Activated T-helper 9 cell treated with anti-CD3 and anti-CD28 coated beads, Interleukin-2, amount 50 U/mL, for 16 hours (primary cell): Measurements from ENCODE around the gene PTMA.
"Not testable (repeated sequence)": the region's sequence is repeated elsewhere in the genome, so short reads cannot be mapped to it uniquely, and the experiment has no call there.

Source experiments
- DNase-seq: peaks from one replicate; pipeline ENCODE4 v3.0.0-alpha.2; 2020; ENCODE audit warnings: low read depth

PTMA gene

GRCh38 chr2:231696004-231696367 lies 12.3 kb upstream of the PTMA start:
- no peak for DNase-seq

- DNase-seq, result no peak
Measured at GRCh38 chr2:231699006-231699405, 9.3 kb upstream of the PTMA start.

- DNase-seq, result no peak
Measured at GRCh38 chr2:231701456-231702373, 6.6 kb upstream of the PTMA start.

GRCh38 chr2:231704017-231704416 lies 4.3 kb upstream of the PTMA start:
- DNase-seq, result no peak

GRCh38 chr2:231706731-231707624 lies 1.3 kb upstream of the PTMA start:
- peak; percentile 96 for DNase-seq

GRCh38 chr2:231707625-231707926 lies 749 bp upstream of the PTMA start:
- peak; percentile 48 for DNase-seq

- DNase-seq, result peak; percentile 50
Measured at GRCh38 chr2:231708773-231709635, 679 bp downstream of the PTMA start.

- DNase-seq, result no peak
Measured at GRCh38 chr2:231709636-231709980, 1.3 kb downstream of the PTMA start.

GRCh38 chr2:231709981-231710798 lies 1.9 kb downstream of the PTMA start:
- peak; percentile 84 for DNase-seq

GRCh38 chr2:231710799-231711676 lies 2.7 kb downstream of the PTMA start:
- DNase-seq, result no peak

GRCh38 chr2:231711677-231712450 lies 3.5 kb downstream of the PTMA start:
- no peak for DNase-seq

- DNase-seq, result peak; percentile 50
Measured at GRCh38 chr2:231712451-231713021, 4.2 kb downstream of the PTMA start.

GRCh38 chr2:231713406-231713729 lies 5.0 kb downstream of the PTMA start:
- DNase-seq, result not testable (repeated sequence)

GRCh38 chr2:231713730-231714638 lies 5.7 kb downstream of the PTMA start:
- peak; percentile 82 for DNase-seq

GRCh38 chr2:231714639-231715498 lies 6.5 kb downstream of the PTMA start:
- peak; percentile 72 for DNase-seq

GRCh38 chr2:231715499-231715837 lies 7.1 kb downstream of the PTMA start:
- DNase-seq, result no peak

GRCh38 chr2:231715988-231716616 lies 7.8 kb downstream of the PTMA start:
- DNase-seq, result no peak
